GM12892 (cell line): ENCODE measurements around the gene CRYBG3.

Source experiments
- DNase-seq: peaks from one replicate; pipeline ENCODE4 v3.0.0; 2011; ENCODE audit not compliant: insufficient read length
- FAIRE-seq: peaks from 2 replicates; lab custom pipeline; 2011; peaks lifted over from hg19 to GRCh38; lab: Jason Lieb, UNC
- POLR2A ChIP-seq: IDR thresholded peaks from 2 replicates; pipeline ENCODE4 v1.6.1; 2011; ENCODE audit warnings: low read depth, low read length, control low read depth
- POLR2AphosphoS5 ChIP-seq: IDR thresholded peaks from 2 replicates; pipeline ENCODE4 v1.6.1; 2011; ENCODE audit warnings: low read depth, low read length, control low read depth
- TAF1 ChIP-seq: IDR thresholded peaks from 2 replicates; pipeline ENCODE4 v1.6.1; 2011; ENCODE audit warnings: low read depth, mild to moderate bottlenecking, control low read depth, low read length, borderline replicate concordance

Gene CRYBG3

GRCh38 chr3:97937205-97937604 is 115.4 kb downstream of the CRYBG3 start:
- FAIRE-seq (no peak), DNase-seq (no peak)
- no peak for TF ChIP-seq POLR2A
- TF ChIP-seq POLR2AphosphoS5, result no peak
- no peak for TF ChIP-seq TAF1

- DNase-seq (no peak), FAIRE-seq (no peak)
- no peak for TF ChIP-seq TAF1
Measured at GRCh38 chr3:97938444-97938843, 116.6 kb downstream of the CRYBG3 start.

- no peak for DNase-seq
- no peak for FAIRE-seq
- TF ChIP-seq TAF1, result no peak
- no peak for TF ChIP-seq POLR2A
- no peak for TF ChIP-seq POLR2AphosphoS5
Measured at GRCh38 chr3:97939401-97939800, 117.6 kb downstream of the CRYBG3 start.

- no peak for DNase-seq
- TF ChIP-seq TAF1, result no peak
- no peak for TF ChIP-seq POLR2A
- TF ChIP-seq POLR2AphosphoS5, result no peak
- no peak for FAIRE-seq
Measured at GRCh38 chr3:97940034-97940433, 118.2 kb downstream of the CRYBG3 start.

- DNase-seq, result no peak
- FAIRE-seq, result no peak
- TF ChIP-seq POLR2AphosphoS5 (no peak), POLR2A (no peak), TAF1 (no peak)
Measured at GRCh38 chr3:97942801-97943546, 121.2 kb downstream of the CRYBG3 start.

GRCh38 chr3:97948351-97949109 is 126.7 kb downstream of the CRYBG3 start:
- TF ChIP-seq TAF1 (no peak), POLR2AphosphoS5 (no peak), POLR2A (no peak)
- no peak for FAIRE-seq
- DNase-seq, result no peak

GRCh38 chr3:97949110-97949485 is 127.3 kb downstream of the CRYBG3 start:
- DNase-seq (no peak), FAIRE-seq (no peak)
- TF ChIP-seq POLR2A (no peak), TAF1 (no peak), POLR2AphosphoS5 (no peak)

GRCh38 chr3:97949743-97950142 is 127.9 kb downstream of the CRYBG3 start:
- DNase-seq, result no peak
- FAIRE-seq, result no peak
- TF ChIP-seq POLR2AphosphoS5 (no peak), POLR2A (no peak), TAF1 (no peak)

- no peak for DNase-seq
- FAIRE-seq, result no peak
- TF ChIP-seq TAF1 (no peak), POLR2AphosphoS5 (no peak), POLR2A (no peak)
Measured at GRCh38 chr3:97950360-97950759, 128.5 kb downstream of the CRYBG3 start.

- FAIRE-seq, result no peak
Measured at GRCh38 chr3:97952280-97952679, 130.5 kb downstream of the CRYBG3 start.

GRCh38 chr3:97952872-97953271 is 131.1 kb downstream of the CRYBG3 start:
- no peak for DNase-seq
- TF ChIP-seq TAF1 (no peak), POLR2AphosphoS5 (no peak), POLR2A (no peak)
- FAIRE-seq, result no peak

More at GRCh38 chr3:97952280-97952679, 130.5 kb downstream of the CRYBG3 start:
- no peak for DNase-seq
- no peak for TF ChIP-seq POLR2A
- TF ChIP-seq TAF1, result no peak
- TF ChIP-seq POLR2AphosphoS5, result no peak

GRCh38 chr3:97954228-97954827 is 132.5 kb downstream of the CRYBG3 start:
- FAIRE-seq, result no peak
- TF ChIP-seq TAF1, result no peak
- TF ChIP-seq POLR2AphosphoS5, result no peak
- TF ChIP-seq POLR2A, result no peak
- no peak for DNase-seq
